Measurements from ENCODE around the gene PCDHB8.
"Not testable (repeated sequence)": the region's sequence is repeated elsewhere in the genome, so short reads cannot be mapped to it uniquely, and the experiment has no call there.

Gene PCDHB8

DNA sequence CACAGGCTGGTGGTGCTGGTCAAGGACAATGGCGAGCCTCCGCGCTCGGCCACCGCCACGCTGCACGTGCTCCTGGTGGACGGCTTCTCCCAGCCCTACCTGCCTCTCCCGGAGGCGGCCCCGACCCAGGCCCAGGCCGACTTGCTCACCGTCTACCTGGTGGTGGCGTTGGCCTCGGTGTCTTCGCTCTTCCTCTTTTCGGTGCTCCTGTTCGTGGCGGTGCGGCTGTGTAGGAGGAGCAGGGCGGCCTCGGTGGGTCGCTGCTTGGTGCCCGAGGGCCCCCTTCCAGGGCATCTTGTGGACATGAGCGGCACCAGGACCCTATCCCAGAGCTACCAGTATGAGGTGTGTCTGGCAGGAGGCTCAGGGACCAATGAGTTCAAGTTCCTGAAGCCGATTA lies 38.4 kb downstream of the PCDHB8 start:
- not testable (repeated sequence) for H3K4me3 ChIP-seq (ENCODE audit: low read depth, low read length); DNase-seq (ENCODE audit: low read depth)

DNA sequence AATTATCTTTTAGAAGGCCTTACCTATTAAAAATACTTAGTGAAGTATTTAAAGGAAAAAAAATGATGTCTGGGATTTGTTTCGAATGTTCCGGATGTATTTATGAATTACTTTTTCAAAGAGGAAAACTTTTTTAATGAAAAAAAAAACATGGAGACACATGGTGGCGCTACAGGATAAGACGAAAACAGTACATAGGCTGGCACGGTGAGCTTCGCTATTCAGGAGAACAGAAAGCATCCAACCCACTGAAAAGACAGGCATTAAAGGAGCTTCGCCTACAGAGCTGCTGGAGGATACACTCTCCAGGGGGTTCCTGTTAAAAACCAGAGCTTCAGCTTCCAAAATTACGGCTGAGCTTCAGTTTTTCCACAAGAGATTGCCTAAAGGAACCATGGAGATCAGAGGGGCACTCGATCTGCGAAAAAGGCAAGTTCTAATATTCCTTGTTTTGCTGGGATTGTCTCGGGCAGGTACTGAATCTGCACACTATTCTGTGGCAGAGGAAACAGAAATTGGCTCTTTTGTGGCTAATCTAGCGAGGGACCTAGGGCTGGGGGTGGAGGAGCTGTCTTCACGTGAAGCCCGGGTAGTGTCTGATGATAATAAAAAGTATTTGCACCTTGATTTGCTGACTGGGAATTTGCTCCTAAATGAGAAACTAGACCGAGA lies 45.7 kb downstream of the PCDHB8 start, which contains the start of gene PCDHB14:
PCDHB14 (plus strand) TSS at position 232 of the 672 bp plus-strand sequence; CDS start at position 395, 163 bp downstream.
- DNase-seq (ENCODE audit: low read depth): no peak
- peak within 1 kb of the TSS; percentile 34 for H3K4me3 ChIP-seq (ENCODE audit: low read depth, low read length)

DNA sequence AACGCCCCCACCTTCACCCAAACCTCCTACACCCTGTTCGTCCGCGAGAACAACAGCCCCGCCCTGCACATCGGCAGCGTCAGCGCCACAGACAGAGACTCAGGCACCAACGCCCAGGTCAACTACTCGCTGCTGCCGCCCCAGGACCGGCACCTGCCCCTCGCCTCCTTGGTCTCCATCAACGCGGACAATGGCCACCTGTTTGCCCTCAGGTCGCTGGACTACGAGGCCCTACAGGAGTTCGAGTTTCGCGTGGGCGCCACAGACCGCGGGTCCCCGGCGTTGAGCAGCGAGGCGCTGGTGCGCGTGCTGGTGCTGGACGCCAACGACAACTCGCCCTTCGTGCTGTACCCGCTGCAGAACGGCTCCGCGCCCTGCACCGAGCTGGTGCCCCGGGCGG lies 47.3 kb downstream of the PCDHB8 start:
- not testable (repeated sequence) for DNase-seq (ENCODE audit: low read depth); H3K4me3 ChIP-seq (ENCODE audit: low read depth, low read length)

DNA sequence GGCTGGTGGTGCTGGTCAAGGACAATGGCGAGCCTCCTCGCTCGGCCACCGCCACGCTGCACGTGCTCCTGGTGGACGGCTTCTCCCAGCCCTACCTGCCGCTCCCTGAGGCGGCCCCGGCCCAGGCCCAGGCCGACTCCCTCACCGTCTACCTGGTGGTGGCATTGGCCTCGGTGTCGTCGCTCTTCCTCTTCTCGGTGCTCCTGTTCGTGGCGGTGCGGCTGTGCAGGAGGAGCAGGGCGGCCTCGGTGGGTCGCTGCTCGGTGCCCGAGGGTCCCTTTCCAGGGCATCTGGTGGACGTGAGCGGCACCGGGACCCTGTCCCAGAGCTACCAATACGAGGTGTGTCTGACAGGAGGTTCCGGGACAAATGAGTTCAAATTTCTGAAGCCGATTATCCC lies 47.8 kb downstream of the PCDHB8 start:
- DNase-seq (ENCODE audit: low read depth): not testable (repeated sequence)

More for the DNA sequence above, 47.8 kb downstream of the PCDHB8 start:
- H3K4me3 ChIP-seq (ENCODE audit: low read depth, low read length): not testable (repeated sequence)
